Fibroblast of mammary gland (primary cell): ENCODE results near the gene C11orf42.
A peak's percentile ranks its signal among the peaks of the same experiment; 100 is the strongest.
"Not testable (repeated sequence)": the region's sequence is repeated elsewhere in the genome, so short reads cannot be mapped to it uniquely, and the experiment has no call there.

Source experiments
- DNase-seq: peaks from one replicate; pipeline ENCODE4 v3.0.0-alpha.2; 2010; ENCODE audit warnings: low read depth
- H3K4me3 ChIP-seq: 2 replicates; pipeline ENCODE4 v1.5.1; 2011; ENCODE audit warnings: low read depth, mild to moderate bottlenecking, low read length, moderate library complexity; ENCODE audit not compliant: control insufficient read depth
- CTCF ChIP-seq: conservative IDR thresholded peaks from 2 replicates; pipeline ENCODE4 v1.5.1; 2011; ENCODE audit warnings: low read depth, low read length, inconsistent platforms; ENCODE audit not compliant: control insufficient read depth, insufficient read depth

C11orf42 gene

GRCh38 chr11:6240139-6240538 lies 34.8 kb downstream of the C11orf42 start:
- TF ChIP-seq CTCF: no peak
- no peak overlapping the region for H3K4me3 ChIP-seq
- DNase-seq: no peak

GRCh38 chr11:6240781-6241180 lies 35.4 kb downstream of the C11orf42 start:
- TF ChIP-seq CTCF: no peak
- no peak overlapping the region for H3K4me3 ChIP-seq

GRCh38 chr11:6241316-6241715 lies 36.0 kb downstream of the C11orf42 start:
- no peak overlapping the region for H3K4me3 ChIP-seq
- DNase-seq: no peak
- no peak for TF ChIP-seq CTCF

More at GRCh38 chr11:6240781-6241180, 35.4 kb downstream of the C11orf42 start:
- DNase-seq: no peak

- H3K4me3 ChIP-seq: no peak overlapping the region
- no peak for TF ChIP-seq CTCF
- DNase-seq: no peak
These were observed 40.2 kb downstream of the C11orf42 start for GRCh38 chr11:6245536-6245935.

GRCh38 chr11:6248248-6248647 lies 42.9 kb downstream of the C11orf42 start:
- H3K4me3 ChIP-seq: no peak overlapping the region
- DNase-seq: peak; percentile 72
- no peak for TF ChIP-seq CTCF

- not testable (repeated sequence) for H3K4me3 ChIP-seq
These were observed 43.5 kb downstream of the C11orf42 start for GRCh38 chr11:6248897-6249296.

GRCh38 chr11:6249770-6250555 lies 44.6 kb downstream of the C11orf42 start:
- no peak overlapping the region for H3K4me3 ChIP-seq
- DNase-seq: peak; percentile 85
- TF ChIP-seq CTCF: no peak

More at GRCh38 chr11:6248897-6249296, 43.5 kb downstream of the C11orf42 start:
- not testable (repeated sequence) for DNase-seq
